IMR-90 (cell line): ENCODE data around the gene PLCL1. TPM values are rescaled to one million over a fixed set of nuclear protein-coding genes. Genes with fewer than 3 reads are reported as not detected.

ENCODE experiments used
- ATAC-seq: fragments of 200-7000 bp; cut with Tn5 transposase; 2 replicates; pipeline ENCODE4 v1.9.1; 2020; ENCODE audit warnings: low read depth, mild to moderate bottlenecking, moderate library complexity
- BruUV-seq: library from RNA; stranded (reverse); fragments of 400-500 nt; replicated peaks from 2 replicates; lab custom pipeline; 2021; lab: Mats Ljungman, UMichigan
- CTCF ChIA-PET: fragments of 300-600 bp; formaldehyde crosslinking; extraction: SDS; loops from one replicate; lab custom pipeline; 2021; ENCODE audit warnings: antibody characterized with exemption; lab: Yijun Ruan, JAX
- POLR2A ChIA-PET: fragments of 300-600 bp; sonication (Branson Sonifier 250); formaldehyde crosslinking; loops from one replicate; lab custom pipeline; 2022; ENCODE audit warnings: antibody characterized with exemption; ENCODE audit not compliant: unreplicated experiment; lab: Charles Lee
- DNase-seq: peaks from one replicate; pipeline ENCODE4 v3.0.0; 2013
- H2AFZ ChIP-seq: replicated peaks from 2 replicates; pipeline ENCODE3; 2013; ENCODE audit warnings: low read length, mild to moderate bottlenecking; ENCODE audit not compliant: poor library complexity
- H2AK5ac ChIP-seq: 2 replicates; pipeline ENCODE4 v1.6.1; 2013; ENCODE audit warnings: low read depth, low read length, inconsistent platforms
- H2AK9ac ChIP-seq: replicated peaks from 2 replicates; pipeline ENCODE3; 2013; ENCODE audit warnings: mild to moderate bottlenecking, low read depth, low read length, moderate library complexity; ENCODE audit not compliant: poor library complexity
- H2BK120ac ChIP-seq: 2 replicates; pipeline ENCODE4 v1.6.1; 2013; ENCODE audit warnings: low read depth, low read length, inconsistent platforms
- H2BK15ac ChIP-seq: 3 replicates; pipeline ENCODE4 v1.6.1; 2013; ENCODE audit warnings: low read depth, low read length, inconsistent platforms
- H2BK20ac ChIP-seq: 2 replicates; pipeline ENCODE4 v1.6.1; 2013; ENCODE audit warnings: low read depth, mild to moderate bottlenecking, inconsistent platforms, low read length, moderate library complexity
- H2BK5ac ChIP-seq: 2 replicates; pipeline ENCODE4 v1.6.1; 2013; ENCODE audit warnings: mild to moderate bottlenecking, low read depth, low read length, inconsistent platforms; ENCODE audit not compliant: poor library complexity, severe bottlenecking
- H3K14ac ChIP-seq: replicated peaks from 2 replicates; pipeline ENCODE4 v1.6.1; 2013; ENCODE audit warnings: low read depth, low read length, inconsistent platforms
- H3K18ac ChIP-seq: 2 replicates; pipeline ENCODE4 v1.6.1; 2013; ENCODE audit warnings: low read depth, low read length, control low read depth
- H3K23ac ChIP-seq: 2 replicates; pipeline ENCODE4 v1.6.1; 2013; ENCODE audit warnings: low read depth, low read length, inconsistent platforms
- H3K27ac ChIP-seq: 2 replicates; pipeline ENCODE4 v1.5.1; 2013; ENCODE audit warnings: mild to moderate bottlenecking, control low read depth, low read length; ENCODE audit not compliant: insufficient read depth
- H3K27me3 ChIP-seq: 2 replicates; pipeline ENCODE4 v1.6.1; 2013; ENCODE audit warnings: low read length; ENCODE audit not compliant: control insufficient read depth, insufficient read depth
- H3K36me3 ChIP-seq: 2 replicates; pipeline ENCODE4 v1.6.1; 2013; ENCODE audit warnings: low read length, mixed read lengths; ENCODE audit not compliant: control insufficient read depth, insufficient read depth
- H3K4ac ChIP-seq: 2 replicates; pipeline ENCODE4 v1.6.1; 2013; ENCODE audit warnings: low read depth, low read length, inconsistent platforms
- H3K4me1 ChIP-seq: 2 replicates; pipeline ENCODE4 v1.6.1; 2013; ENCODE audit warnings: low read length, mixed read lengths; ENCODE audit not compliant: control insufficient read depth, insufficient read depth
- H3K4me2 ChIP-seq: 2 replicates; pipeline ENCODE4 v1.6.1; 2013; ENCODE audit warnings: low read depth, mild to moderate bottlenecking, control low read depth, low read length, moderate library complexity
- H3K4me3 ChIP-seq: 2 replicates; pipeline ENCODE4 v1.5.1; 2013; ENCODE audit warnings: low read depth, mild to moderate bottlenecking, control low read depth, low read length, moderate library complexity; ENCODE audit not compliant: insufficient read depth
- H3K56ac ChIP-seq: 2 replicates; pipeline ENCODE4 v1.6.1; 2013; ENCODE audit warnings: low read length, inconsistent platforms; ENCODE audit not compliant: insufficient read depth; ENCODE audit errors: extremely low read depth
- H3K79me1 ChIP-seq, 2 experiments: 2 replicates each; pipeline ENCODE4 v1.6.1; 2013; ENCODE audit warnings: low read length in 2 of 2, inconsistent platforms in 1 of 2, low read depth in 1 of 2
- H3K9ac ChIP-seq: 2 replicates; pipeline ENCODE4 v1.6.1; 2013; ENCODE audit warnings: low read depth, low read length, control low read depth
- H3K9me1 ChIP-seq: 2 replicates; pipeline ENCODE4 v1.6.1; 2013; ENCODE audit warnings: low read length, inconsistent platforms; ENCODE audit not compliant: insufficient read depth
- H3K9me3 ChIP-seq: 2 replicates; pipeline ENCODE4 v1.6.1; 2013; ENCODE audit warnings: low read length; ENCODE audit not compliant: control insufficient read depth, insufficient read depth
- H4K20me1 ChIP-seq: 2 replicates; pipeline ENCODE4 v1.6.1; 2013; ENCODE audit warnings: low read length, inconsistent platforms; ENCODE audit not compliant: insufficient read depth
- H4K5ac ChIP-seq: 2 replicates; pipeline ENCODE4 v1.6.1; 2013; ENCODE audit warnings: mild to moderate bottlenecking, low read depth, low read length, control low read depth
- H4K8ac ChIP-seq, 2 experiments: 2 replicates each; pipeline ENCODE4 v1.6.1; 2013; ENCODE audit warnings: low read depth in 2 of 2, low read length in 2 of 2, control low read depth in 1 of 2, inconsistent platforms in 1 of 2
- H4K91ac ChIP-seq: 2 replicates; pipeline ENCODE4 v1.6.1; 2013; ENCODE audit warnings: low read depth, low read length, inconsistent platforms; ENCODE audit not compliant: insufficient read depth
- CHD1 ChIP-seq: IDR thresholded peaks from 2 replicates; pipeline ENCODE4 v1.6.1; 2012; ENCODE audit warnings: low read depth, low read length, improper control_type of control experiment
- CTCF ChIP-seq: conservative IDR thresholded peaks from 2 replicates; pipeline ENCODE4 v1.5.1; 2012; ENCODE audit warnings: mild to moderate bottlenecking, low read depth, low read length, improper control_type of control experiment
- ELK1 ChIP-seq: fragments of 150-350 bp; IDR thresholded peaks from 2 replicates; pipeline ENCODE4 v1.6.1; 2016; ENCODE audit warnings: low read depth, mild to moderate bottlenecking, low read length, moderate library complexity, borderline replicate concordance
- FOS ChIP-seq: fragments of 150-350 bp; IDR thresholded peaks from 2 replicates; pipeline ENCODE4 v1.6.1; 2016; ENCODE audit warnings: low read depth, low read length
- RAD21 ChIP-seq: IDR thresholded peaks from 2 replicates; pipeline ENCODE4 v1.6.1; 2012; ENCODE audit warnings: low read length, improper control_type of control experiment
- SMC3 ChIP-seq: fragments of 150-350 bp; IDR thresholded peaks from 2 replicates; pipeline ENCODE4 v1.6.1; 2016; ENCODE audit warnings: low read depth, mild to moderate bottlenecking, antibody characterized with exemption, low read length, moderate library complexity
- USF2 ChIP-seq: fragments of 150-350 bp; IDR thresholded peaks from 2 replicates; pipeline ENCODE4 v1.6.1; 2017; ENCODE audit warnings: mild to moderate bottlenecking, antibody characterized with exemption, low read length, low read depth
- WGBS, 2 experiments: methylation state at CpG; one replicate each; pipeline versions ENCODE4 v1.1.5 to v1.1.7; 2013; ENCODE audit warnings: missing lambda C conversion rate in 2 of 2; ENCODE audit not compliant: insufficient read length in 1 of 2; ENCODE audit errors: extremely low coverage in 2 of 2; 5-methylcytosine and 5-hydroxymethylcytosine counted together
- dilution Hi-C: fragments of 300-500 bp; cut with HindIII; formaldehyde crosslinking; loops from one replicate; pipeline ENCODE4 v1.14.3; 2018; ENCODE audit warnings: low sequenced_read_pairs; ENCODE audit not compliant: unreplicated experiment
- in situ Hi-C: fragments of 300-500 bp; cut with MboI; formaldehyde crosslinking; loops from 3 replicates; pipeline ENCODE4 v1.14.3; 2019; ENCODE audit warnings: low sequenced_read_pairs, inconsistent platforms, mixed read lengths
- intact Hi-C: fragments of 100-400 bp; cut with micrococcal nuclease; formaldehyde crosslinking; loops from 2 replicates; pipeline ENCODE4 v1.10.0; 2022
- polyA plus RNA-seq, 3 experiments: library from polyadenylated mRNA; depleted of rRNA; stranded (reverse); fragments of >200 nt; gene quantifications; 2 replicates each; pipeline ENCODE4 v1.2.3, GENCODE V29; 2012; ENCODE audit warnings: low replicate concordance in 1 of 3
- total RNA-seq: library from RNA; depleted of rRNA; stranded (reverse); fragments of >200 nt; gene quantifications from 2 replicates; pipeline ENCODE4 v1.2.3, GENCODE V29; 2012

Gene PLCL1
- total and polyA plus RNA-seq, 2 of the 4 experiments (the other 2 are of a cell fraction), result 0.14 to 0.18 TPM

GRCh38 chr2:197777823-197778407, 26.5 kb upstream of the PLCL1 start:
- Histone ChIP-seq H2BK20ac (no peak overlapping the region), H3K4me2 (no peak overlapping the region), H3K36me3 (no peaks in the 10 kb centered on the region), H4K20me1 (no peaks in the 10 kb centered on the region), H3K9ac (no peak overlapping the region), H3K4me1 (no peaks in the 10 kb centered on the region), H2BK5ac (no peak overlapping the region), H4K5ac (no peak overlapping the region), H3K79me1 (no peaks in the 10 kb centered on the region), H3K27ac (no peak overlapping the region), H4K8ac (no peak overlapping the region), H3K9me3 (no peaks in the 10 kb centered on the region), H3K4ac (no peak overlapping the region), H3K18ac (no peak overlapping the region), H2AFZ (no peak overlapping the region), H2BK15ac (no peak overlapping the region), H3K9me1 (no peaks in the 10 kb centered on the region), H2AK5ac (no peak overlapping the region), H4K91ac (no peak overlapping the region), H3K14ac (no peak overlapping the region), H2BK120ac (no peak overlapping the region), H3K56ac (no peak overlapping the region), H3K27me3 (no peaks in the 10 kb centered on the region), H3K4me3 (no peak overlapping the region), H2AK9ac (no peak overlapping the region), H3K23ac (no peak overlapping the region)
- CTCF ChIA-PET, result interaction anchor here (0.5 kb wide), 1 partner anchor 102 kb away, joined by 3 read pairs; the partner anchor contains the start of gene RFTN2
- DNase-seq (peak; percentile 51), ATAC-seq (peak; percentile 63)
- intact Hi-C loops, result loop anchor here (1.0 to 2.0 kb wide), 2 partner anchors 71 to 277 kb away; partner anchors contain the start of gene HSPE1
- POLR2A ChIA-PET, result no interaction called here
- no peak for TF ChIP-seq FOS
- TF ChIP-seq CTCF, result peak; percentile 79
- no peak for TF ChIP-seq USF2
- TF ChIP-seq ELK1, result no peak
- no peak for TF ChIP-seq CHD1
- TF ChIP-seq SMC3, result peak; percentile 75
- TF ChIP-seq RAD21, result peak; percentile 80
- dilution Hi-C loops, result no loop called here
- no CpG with 5 or more reads among the region's 4 CpGs for WGBS, 2 experiments
- BruUV-seq, result no TSS peak
- in situ Hi-C loops, result loop anchor here (10.0 kb wide), 1 partner anchor 273 kb away; the partner anchor contains the start of gene HSPE1
